MM.1S (cell line): ENCODE results near the gene MBOAT2.

Experiments
- DNase-seq: peaks from one replicate; pipeline ENCODE4 v3.0.0-alpha.2; 2015
- H2AFZ ChIP-seq: fragments of 300-600 bp; sonication (generic); 2 replicates; pipeline ENCODE4 v1.6.0; 2016; ENCODE audit warnings: antibody characterized with exemption, low read length
- H3F3A ChIP-seq: fragments of 300-600 bp; sonication (generic); 2 replicates; pipeline ENCODE4 v1.6.1; 2016; ENCODE audit warnings: mild to moderate bottlenecking, antibody characterized with exemption, low read length, moderate library complexity, mixed read lengths; ENCODE audit not compliant: insufficient read depth
- H3K27ac ChIP-seq: fragments of 300-600 bp; sonication (generic); 2 replicates; pipeline ENCODE4 v1.5.1; 2016; ENCODE audit warnings: mild to moderate bottlenecking, low read length
- H3K27me3 ChIP-seq: fragments of 300-600 bp; sonication (generic); replicated peaks from 2 replicates; pipeline ENCODE4 v1.6.0; 2016; ENCODE audit warnings: low read length; ENCODE audit not compliant: insufficient read depth
- H3K36me3 ChIP-seq: fragments of 300-600 bp; sonication (generic); replicated peaks from 2 replicates; pipeline ENCODE4 v1.6.1; 2016; ENCODE audit warnings: mild to moderate bottlenecking, low read length, mixed read lengths; ENCODE audit not compliant: insufficient read depth
- H3K4me1 ChIP-seq: fragments of 300-600 bp; sonication (generic); 2 replicates; pipeline ENCODE4 v1.6.1; 2016; ENCODE audit warnings: low read length, mixed read lengths
- H3K4me2 ChIP-seq: fragments of 300-600 bp; sonication (generic); 2 replicates; pipeline ENCODE4 v1.6.0; 2016; ENCODE audit warnings: low read depth, low read length
- H3K4me3 ChIP-seq: fragments of 300-600 bp; sonication (generic); 2 replicates; pipeline ENCODE4 v1.5.1; 2016; ENCODE audit warnings: low read length, mixed read lengths
- H3K79me2 ChIP-seq: fragments of 300-600 bp; sonication (generic); 2 replicates; pipeline ENCODE4 v1.6.1; 2016; ENCODE audit warnings: mixed run types, low read length, mixed read lengths
- H3K9ac ChIP-seq: fragments of 300-600 bp; sonication (generic); 2 replicates; pipeline ENCODE4 v1.6.1; 2016; ENCODE audit warnings: low read length, mixed read lengths
- H3K9me2 ChIP-seq: fragments of 300-600 bp; sonication (generic); replicated peaks from 2 replicates; pipeline ENCODE4 v1.6.1; 2016; ENCODE audit warnings: mild to moderate bottlenecking, low read length, mixed read lengths; ENCODE audit not compliant: insufficient read depth
- H3K9me3 ChIP-seq: fragments of 300-600 bp; sonication (generic); replicated peaks from 2 replicates; pipeline ENCODE4 v1.6.1; 2016; ENCODE audit warnings: mild to moderate bottlenecking, low read length, mixed read lengths; ENCODE audit not compliant: insufficient read depth
- H4K20me1 ChIP-seq: fragments of 300-600 bp; sonication (generic); 2 replicates; pipeline ENCODE4 v1.6.1; 2016; ENCODE audit warnings: mild to moderate bottlenecking, low read length, moderate library complexity, mixed read lengths; ENCODE audit not compliant: insufficient read depth
- EZH2 ChIP-seq: fragments of 300-600 bp; sonication (generic); optimal IDR thresholded peaks from 2 replicates; pipeline ENCODE3; 2017; ENCODE audit warnings: low read depth, mild to moderate bottlenecking, antibody characterized with exemption, low read length, mixed read lengths
- EZH2phosphoT487 ChIP-seq: fragments of 300-600 bp; sonication (generic); IDR thresholded peaks from 2 replicates; pipeline ENCODE4 v1.6.1; 2018; ENCODE audit warnings: antibody characterized with exemption, low read length
- TF ChIP-seq, protein P1 (sequence below): fragments of 300-600 bp; sonication (generic); IDR thresholded peaks from 2 replicates; pipeline ENCODE4 v1.5.1; 2016; ENCODE audit warnings: antibody characterized with exemption, low read length, mixed read lengths

The MBOAT2 gene

DNA sequence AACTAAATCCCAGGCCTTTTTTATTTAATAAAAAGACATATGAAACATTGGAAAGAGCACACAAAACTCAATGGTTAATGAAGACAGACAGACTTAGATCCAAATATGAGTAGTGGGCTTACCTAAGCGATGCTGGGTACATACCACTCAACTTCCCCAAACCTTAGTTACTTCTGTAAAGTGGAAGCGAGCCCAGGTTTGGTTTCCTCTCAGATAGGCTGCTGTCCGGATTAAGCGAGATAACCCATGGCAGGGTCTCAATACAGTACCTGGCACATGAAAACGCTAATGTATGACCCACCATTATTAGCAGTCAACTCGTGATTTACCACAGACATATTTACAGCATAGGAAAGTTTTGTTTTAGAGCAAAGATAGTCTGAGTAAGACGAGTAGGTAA is 21.6 kb downstream of the MBOAT2 start:
- TF ChIP-seq EZH2phosphoT487 (no peak), EZH2 (no peak)
- TF ChIP-seq, protein P1, sequence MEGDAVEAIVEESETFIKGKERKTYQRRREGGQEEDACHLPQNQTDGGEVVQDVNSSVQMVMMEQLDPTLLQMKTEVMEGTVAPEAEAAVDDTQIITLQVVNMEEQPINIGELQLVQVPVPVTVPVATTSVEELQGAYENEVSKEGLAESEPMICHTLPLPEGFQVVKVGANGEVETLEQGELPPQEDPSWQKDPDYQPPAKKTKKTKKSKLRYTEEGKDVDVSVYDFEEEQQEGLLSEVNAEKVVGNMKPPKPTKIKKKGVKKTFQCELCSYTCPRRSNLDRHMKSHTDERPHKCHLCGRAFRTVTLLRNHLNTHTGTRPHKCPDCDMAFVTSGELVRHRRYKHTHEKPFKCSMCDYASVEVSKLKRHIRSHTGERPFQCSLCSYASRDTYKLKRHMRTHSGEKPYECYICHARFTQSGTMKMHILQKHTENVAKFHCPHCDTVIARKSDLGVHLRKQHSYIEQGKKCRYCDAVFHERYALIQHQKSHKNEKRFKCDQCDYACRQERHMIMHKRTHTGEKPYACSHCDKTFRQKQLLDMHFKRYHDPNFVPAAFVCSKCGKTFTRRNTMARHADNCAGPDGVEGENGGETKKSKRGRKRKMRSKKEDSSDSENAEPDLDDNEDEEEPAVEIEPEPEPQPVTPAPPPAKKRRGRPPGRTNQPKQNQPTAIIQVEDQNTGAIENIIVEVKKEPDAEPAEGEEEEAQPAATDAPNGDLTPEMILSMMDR = no peak
- no peak overlapping the region for H3K27ac ChIP-seq
- no peaks in the 10 kb centered on the region for H3K9me3 ChIP-seq
- no peaks in the 10 kb centered on the region for H3K36me3 ChIP-seq
- H3K4me2 ChIP-seq = no peak overlapping the region
- H3K79me2 ChIP-seq = no peaks in the 10 kb centered on the region
- H3K27me3 ChIP-seq = no peaks in the 10 kb centered on the region
- H3K4me1 ChIP-seq = no peaks in the 10 kb centered on the region
- H3K9ac ChIP-seq = no peak overlapping the region
- H3K9me2 ChIP-seq = no peaks in the 10 kb centered on the region
- no peak for DNase-seq
- H3K4me3 ChIP-seq = no peak overlapping the region
- H4K20me1 ChIP-seq = no peaks in the 10 kb centered on the region
- no peaks in the 10 kb centered on the region for H3F3A ChIP-seq
- H2AFZ ChIP-seq = no peak overlapping the region

DNA sequence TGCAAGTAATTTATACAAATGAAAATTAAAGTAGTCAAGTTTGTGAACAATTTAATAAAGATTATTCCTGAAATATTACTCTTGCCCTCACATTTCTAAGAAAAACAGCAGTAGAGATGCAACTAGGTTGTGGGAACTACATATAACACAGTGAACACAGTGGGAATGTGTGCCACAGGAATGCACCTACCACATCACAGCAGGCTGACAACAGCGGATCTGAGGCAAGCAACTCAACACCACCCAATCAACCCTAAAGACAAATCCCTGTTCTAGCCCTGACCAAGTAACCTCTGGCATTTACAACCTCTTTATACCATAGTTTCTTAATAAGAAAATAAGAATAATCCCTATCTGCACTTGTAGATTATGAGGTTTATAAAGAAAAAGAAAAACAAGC is 23.4 kb downstream of the MBOAT2 start:
- Histone ChIP-seq H3K4me1 (no peaks in the 10 kb centered on the region), H4K20me1 (no peaks in the 10 kb centered on the region), H3K4me2 (no peak overlapping the region), H3K9me3 (no peaks in the 10 kb centered on the region), H3F3A (no peaks in the 10 kb centered on the region), H3K36me3 (no peaks in the 10 kb centered on the region), H3K79me2 (no peaks in the 10 kb centered on the region), H3K27ac (no peak overlapping the region), H3K9ac (no peak overlapping the region), H3K27me3 (no peaks in the 10 kb centered on the region), H3K9me2 (no peaks in the 10 kb centered on the region), H3K4me3 (no peak overlapping the region), H2AFZ (no peak overlapping the region)
- TF ChIP-seq EZH2phosphoT487 (no peak), EZH2 (no peak)
- TF ChIP-seq, protein P1 = no peak
- no peak for DNase-seq

DNA sequence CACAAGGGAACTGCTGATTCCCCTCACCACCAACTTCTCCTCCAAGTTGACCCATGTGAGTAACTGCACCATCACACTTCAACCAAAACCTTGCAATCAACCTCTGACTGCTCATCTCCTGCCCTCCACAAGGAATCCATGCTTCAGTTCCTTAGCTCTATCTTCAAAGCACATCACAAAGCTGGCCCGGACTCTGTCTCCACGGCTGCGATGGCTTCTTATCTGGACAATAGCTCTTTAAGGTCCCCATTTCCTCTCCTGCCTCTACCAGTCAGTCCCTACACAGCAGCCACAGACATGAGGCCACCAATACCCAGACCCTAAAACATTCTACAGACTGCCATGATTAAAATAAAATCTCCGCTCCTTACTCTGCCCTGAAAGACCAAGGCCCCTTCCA is 25.7 kb downstream of the MBOAT2 start:
- no peaks in the 10 kb centered on the region for H3K27me3 ChIP-seq
- H3K79me2 ChIP-seq = no peaks in the 10 kb centered on the region
- no peak overlapping the region for H3K4me3 ChIP-seq
- no peaks in the 10 kb centered on the region for H3K9me2 ChIP-seq
- no peak overlapping the region for H3K27ac ChIP-seq
- no peak overlapping the region for H3K9ac ChIP-seq
- H4K20me1 ChIP-seq = no peaks in the 10 kb centered on the region
- H3K9me3 ChIP-seq = no peaks in the 10 kb centered on the region
- DNase-seq = no peak
- no peak overlapping the region for H3K4me2 ChIP-seq
- H2AFZ ChIP-seq = no peak overlapping the region
- H3K4me1 ChIP-seq = no peaks in the 10 kb centered on the region
- H3F3A ChIP-seq = no peaks in the 10 kb centered on the region
- H3K36me3 ChIP-seq = no peaks in the 10 kb centered on the region
- TF ChIP-seq, protein P1 = no peak
- no peak for TF ChIP-seq EZH2
- no peak for TF ChIP-seq EZH2phosphoT487
